HPDE6-E6E7 (cell line): ENCODE results near the gene SLC41A3.
"Not testable (repeated sequence)": the region's sequence is repeated elsewhere in the genome, so short reads cannot be mapped to it uniquely, and the experiment has no call there.

Experiments
- DNase-seq: peaks from one replicate; pipeline ENCODE4 v3.0.0; 2011; ENCODE audit warnings: missing footprints; ENCODE audit errors: extremely low spot score

SLC41A3 gene

GRCh38 chr3:126106336-126107202 lies 22.6 kb upstream of the SLC41A3 start:
- no peak for DNase-seq

GRCh38 chr3:126105691-126106187 lies 21.8 kb upstream of the SLC41A3 start:
- DNase-seq = no peak

- DNase-seq = no peak
These were observed 21.1 kb upstream of the SLC41A3 start for GRCh38 chr3:126104742-126105605.

GRCh38 chr3:126104028-126104635 lies 20.2 kb upstream of the SLC41A3 start:
- DNase-seq = no peak

- no peak for DNase-seq
These were observed 19.4 kb upstream of the SLC41A3 start for GRCh38 chr3:126103121-126104027.

GRCh38 chr3:126102530-126102951 lies 18.6 kb upstream of the SLC41A3 start:
- no peak for DNase-seq

- DNase-seq = no peak
These were observed 18.1 kb upstream of the SLC41A3 start for GRCh38 chr3:126102011-126102410.

GRCh38 chr3:126101521-126101982 lies 17.6 kb upstream of the SLC41A3 start:
- no peak for DNase-seq

- no peak for DNase-seq
These were observed 16.8 kb upstream of the SLC41A3 start for GRCh38 chr3:126100634-126101301.

- DNase-seq = no peak
These were observed 16.3 kb upstream of the SLC41A3 start for GRCh38 chr3:126100269-126100633.

GRCh38 chr3:126098391-126098858 lies 14.5 kb upstream of the SLC41A3 start:
- no peak for DNase-seq

- DNase-seq = no peak
These were observed 13.9 kb upstream of the SLC41A3 start for GRCh38 chr3:126097801-126098200.

GRCh38 chr3:126096274-126096673 lies 12.3 kb upstream of the SLC41A3 start:
- DNase-seq = not testable (repeated sequence)

GRCh38 chr3:126092128-126092527 lies 8.2 kb upstream of the SLC41A3 start:
- not testable (repeated sequence) for DNase-seq

GRCh38 chr3:126087552-126088175 lies 3.7 kb upstream of the SLC41A3 start:
- DNase-seq = no peak

- DNase-seq = no peak
These were observed 1.9 kb upstream of the SLC41A3 start for GRCh38 chr3:126085841-126086240.

- no peak for DNase-seq
These were observed 1.4 kb upstream of the SLC41A3 start for GRCh38 chr3:126085276-126085675.

- DNase-seq = no peak
These were observed 850 bp upstream of the SLC41A3 start for GRCh38 chr3:126084768-126085180.

GRCh38 chr3:126083511-126083912 lies 412 bp downstream of the SLC41A3 start:
- DNase-seq = no peak

- DNase-seq = no peak
These were observed 832 bp downstream of the SLC41A3 start for GRCh38 chr3:126083138-126083445.
